ENCODE results near the gene ZNF276. TPM values are rescaled to one million over a fixed set of nuclear protein-coding genes. Genes with fewer than 3 reads are reported as not detected.

The ZNF276 gene
- polyA plus RNA-seq, 1 donor (not counting 4 experiments of a cell fraction or from before 2014, with no cell fraction given) = 11.3 TPM

DNA sequence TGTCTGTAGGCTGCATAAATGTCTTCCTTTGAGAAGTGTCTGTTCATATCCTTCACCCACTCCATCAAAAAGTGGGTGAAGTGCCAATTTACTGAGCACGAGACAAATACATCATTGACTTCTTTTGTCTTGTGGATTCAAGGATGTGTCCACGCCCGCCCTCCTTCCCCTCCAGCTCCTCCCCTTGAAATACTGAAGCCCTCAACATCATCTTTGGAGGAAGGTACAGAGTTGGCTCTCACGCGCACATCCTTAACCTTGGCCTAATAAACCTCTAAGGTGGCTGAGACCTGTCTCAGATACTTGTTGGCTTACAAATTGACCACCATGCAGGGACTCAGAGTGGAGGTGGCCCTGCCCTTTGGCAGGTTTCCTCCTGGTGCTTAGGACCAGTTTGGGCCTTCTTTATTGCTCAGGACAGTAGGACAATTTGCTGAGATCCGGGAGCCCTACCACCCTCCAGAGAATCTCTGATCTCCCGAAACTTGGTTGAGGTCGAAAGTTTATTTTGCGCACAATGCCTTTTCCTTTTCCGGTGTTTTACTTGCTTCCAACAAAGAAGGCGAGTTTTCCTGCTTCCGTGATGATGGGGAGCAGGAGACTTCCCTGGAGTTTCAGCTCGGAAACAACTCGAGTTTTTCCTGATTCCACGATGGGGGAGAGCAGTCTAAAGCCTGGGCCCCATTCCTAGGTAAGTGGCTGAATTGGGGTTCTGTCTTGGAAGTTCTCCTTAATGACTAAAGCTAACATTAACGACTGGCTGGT, 49.0 kb upstream of the ZNF276 start:
- no peak for DNase-seq (ENCODE audit: low read depth, low spot score)
- Histone ChIP-seq H3K9ac (ENCODE audit: control insufficient read depth, extremely low read depth, insufficient read depth, low read length) (no peak overlapping the region), H2AFZ (ENCODE audit: control insufficient read depth, low read length) (no peak overlapping the region), H3K79me2 (ENCODE audit: control insufficient read depth, insufficient read depth, low read length) (no peaks in the 10 kb centered on the region), H3K9me1 (ENCODE audit: control insufficient read depth, extremely low read depth, insufficient read depth, low read length) (no peaks in the 10 kb centered on the region), H3K4me3 (ENCODE audit: control insufficient read depth in 2 of 3, extremely low read depth in 1 of 3, insufficient read depth in 2 of 3, low read depth in 1 of 3, low read length in 3 of 3) (no peak overlapping the region), H3K4me2 (ENCODE audit: control insufficient read depth, extremely low read depth, insufficient read depth, low read depth, low read length) (no peak overlapping the region), H3K4me1 (ENCODE audit: control insufficient read depth, extremely low read depth, insufficient read depth, low read length) (peaks cover 6% of the 10 kb centered on the region), H3K27ac (ENCODE audit: control insufficient read depth, insufficient read depth, low read length) (no peak overlapping the region), H3K9me3 (ENCODE audit: control insufficient read depth, low read depth, low read length) (no peaks in the 10 kb centered on the region), H3K36me3 (ENCODE audit: control insufficient read depth in 2 of 2, extremely low read depth in 1 of 2, insufficient read depth in 2 of 2, low read length in 2 of 2) (no peaks in the 10 kb centered on the region), H3K27me3 (ENCODE audit: control insufficient read depth, extremely low read depth, insufficient read depth, low read length) (no peaks in the 10 kb centered on the region), H4K20me1 (ENCODE audit: control insufficient read depth, extremely low read depth, insufficient read depth, low read length) (no peaks in the 10 kb centered on the region)
- no peak for FAIRE-seq
- TF ChIP-seq, protein P1, sequence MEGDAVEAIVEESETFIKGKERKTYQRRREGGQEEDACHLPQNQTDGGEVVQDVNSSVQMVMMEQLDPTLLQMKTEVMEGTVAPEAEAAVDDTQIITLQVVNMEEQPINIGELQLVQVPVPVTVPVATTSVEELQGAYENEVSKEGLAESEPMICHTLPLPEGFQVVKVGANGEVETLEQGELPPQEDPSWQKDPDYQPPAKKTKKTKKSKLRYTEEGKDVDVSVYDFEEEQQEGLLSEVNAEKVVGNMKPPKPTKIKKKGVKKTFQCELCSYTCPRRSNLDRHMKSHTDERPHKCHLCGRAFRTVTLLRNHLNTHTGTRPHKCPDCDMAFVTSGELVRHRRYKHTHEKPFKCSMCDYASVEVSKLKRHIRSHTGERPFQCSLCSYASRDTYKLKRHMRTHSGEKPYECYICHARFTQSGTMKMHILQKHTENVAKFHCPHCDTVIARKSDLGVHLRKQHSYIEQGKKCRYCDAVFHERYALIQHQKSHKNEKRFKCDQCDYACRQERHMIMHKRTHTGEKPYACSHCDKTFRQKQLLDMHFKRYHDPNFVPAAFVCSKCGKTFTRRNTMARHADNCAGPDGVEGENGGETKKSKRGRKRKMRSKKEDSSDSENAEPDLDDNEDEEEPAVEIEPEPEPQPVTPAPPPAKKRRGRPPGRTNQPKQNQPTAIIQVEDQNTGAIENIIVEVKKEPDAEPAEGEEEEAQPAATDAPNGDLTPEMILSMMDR (optimal IDR thresholded peaks at IDR 0.05 in 1 of 3, IDR thresholded peaks at IDR 0.05 in 1 of 3, conservative IDR thresholded peaks at IDR 0.05 in 1 of 3; ENCODE audit: extremely low read depth in 1 of 3, insufficient read depth in 2 of 3, low read length in 3 of 3) = no peak
- TF ChIP-seq EZH2 (IDR thresholded peaks at IDR 0.05; ENCODE audit: low read length) = no peak
- dilution Hi-C loops (cut with MboI; ENCODE audit: extremely low pct_ligation_motif_present, low sequenced_read_pairs) = no loop called here

DNA sequence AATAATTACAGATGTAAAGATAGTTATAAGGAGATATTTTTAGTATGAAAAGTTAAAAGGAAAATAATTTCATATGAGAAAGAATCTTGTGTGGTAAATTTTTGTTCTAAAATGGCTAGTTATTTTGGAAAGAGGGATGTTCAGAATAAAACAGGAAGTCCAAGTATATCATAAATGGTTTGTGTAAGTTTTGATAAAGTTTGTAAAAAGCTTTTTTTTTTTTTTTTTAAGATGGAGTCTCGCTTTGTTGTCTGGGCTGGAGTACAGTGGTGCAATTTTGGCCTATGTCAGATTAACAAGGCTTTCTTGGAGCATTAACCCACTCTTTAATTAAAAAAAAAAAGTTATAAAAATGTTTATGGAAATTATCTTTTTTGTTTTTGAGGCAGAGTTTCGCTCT, 43.1 kb upstream of the ZNF276 start:
- H2AFZ ChIP-seq (ENCODE audit: control insufficient read depth, low read length) = no peak overlapping the region
- dilution Hi-C loops (cut with MboI; ENCODE audit: extremely low pct_ligation_motif_present, low sequenced_read_pairs) = no loop called here
- no peak for FAIRE-seq

More for the DNA sequence above, 43.1 kb upstream of the ZNF276 start:
- Histone ChIP-seq H3K27ac (ENCODE audit: control insufficient read depth, insufficient read depth, low read length) (no peak overlapping the region), H3K79me2 (ENCODE audit: control insufficient read depth, insufficient read depth, low read length) (no peaks in the 10 kb centered on the region), H3K4me3 (ENCODE audit: control insufficient read depth in 2 of 3, extremely low read depth in 1 of 3, insufficient read depth in 2 of 3, low read depth in 1 of 3, low read length in 3 of 3) (no peak overlapping the region), H4K20me1 (ENCODE audit: control insufficient read depth, extremely low read depth, insufficient read depth, low read length) (no peaks in the 10 kb centered on the region), H3K9ac (ENCODE audit: control insufficient read depth, extremely low read depth, insufficient read depth, low read length) (no peak overlapping the region), H3K4me1 (ENCODE audit: control insufficient read depth, extremely low read depth, insufficient read depth, low read length) (no peaks in the 10 kb centered on the region), H3K4me2 (ENCODE audit: control insufficient read depth, extremely low read depth, insufficient read depth, low read depth, low read length) (no peak overlapping the region), H3K36me3 (ENCODE audit: control insufficient read depth in 2 of 2, extremely low read depth in 1 of 2, insufficient read depth in 2 of 2, low read length in 2 of 2) (peaks cover 0 to 3% of the 10 kb centered on the region in 2 experiments), H3K9me3 (ENCODE audit: control insufficient read depth, low read depth, low read length) (no peaks in the 10 kb centered on the region), H3K9me1 (ENCODE audit: control insufficient read depth, extremely low read depth, insufficient read depth, low read length) (no peaks in the 10 kb centered on the region), H3K27me3 (ENCODE audit: control insufficient read depth, extremely low read depth, insufficient read depth, low read length) (no peaks in the 10 kb centered on the region)
- TF ChIP-seq EZH2 (IDR thresholded peaks at IDR 0.05; ENCODE audit: low read length) = no peak
- TF ChIP-seq, protein P1 (optimal IDR thresholded peaks at IDR 0.05 in 1 of 3, IDR thresholded peaks at IDR 0.05 in 1 of 3, conservative IDR thresholded peaks at IDR 0.05 in 1 of 3; ENCODE audit: extremely low read depth in 1 of 3, insufficient read depth in 2 of 3, low read length in 3 of 3) = no peak
- DNase-seq (ENCODE audit: low read depth, low spot score) = no peak
